H7 (cell line): ENCODE results near the gene DZIP1L. TPM values are rescaled to one million over a fixed set of nuclear protein-coding genes. Genes with fewer than 3 reads are reported as not detected.
"Not testable (repeated sequence)": the region's sequence is repeated elsewhere in the genome, so short reads cannot be mapped to it uniquely, and the experiment has no call there.

Experiments used
- DNase-seq: peaks from one replicate; pipeline ENCODE4 v3.0.0; 2012
- H3K27me3 ChIP-seq: 2 replicates; pipeline ENCODE4 v1.6.0; 2011; ENCODE audit warnings: mild to moderate bottlenecking, low read length; ENCODE audit not compliant: control insufficient read depth, insufficient read depth
- H3K36me3 ChIP-seq: replicated peaks from 2 replicates; pipeline ENCODE4 v1.5.1; 2011; ENCODE audit warnings: low read length; ENCODE audit not compliant: control insufficient read depth, insufficient read depth
- H3K4me3 ChIP-seq: 2 replicates; pipeline ENCODE4 v1.5.1; 2011; ENCODE audit warnings: low read depth, mild to moderate bottlenecking, control low read depth, low read length, moderate library complexity; ENCODE audit not compliant: insufficient read depth
- total RNA-seq: library from RNA; depleted of rRNA; stranded (reverse); fragments of >200 nt; shearing (Covaris generic); gene quantifications from 2 replicates; pipeline ENCODE4 v1.2.3, GENCODE V29; 2014

Gene DZIP1L
- total RNA-seq, 1 experiment from 2014 or later, result 10.7 TPM

DNA sequence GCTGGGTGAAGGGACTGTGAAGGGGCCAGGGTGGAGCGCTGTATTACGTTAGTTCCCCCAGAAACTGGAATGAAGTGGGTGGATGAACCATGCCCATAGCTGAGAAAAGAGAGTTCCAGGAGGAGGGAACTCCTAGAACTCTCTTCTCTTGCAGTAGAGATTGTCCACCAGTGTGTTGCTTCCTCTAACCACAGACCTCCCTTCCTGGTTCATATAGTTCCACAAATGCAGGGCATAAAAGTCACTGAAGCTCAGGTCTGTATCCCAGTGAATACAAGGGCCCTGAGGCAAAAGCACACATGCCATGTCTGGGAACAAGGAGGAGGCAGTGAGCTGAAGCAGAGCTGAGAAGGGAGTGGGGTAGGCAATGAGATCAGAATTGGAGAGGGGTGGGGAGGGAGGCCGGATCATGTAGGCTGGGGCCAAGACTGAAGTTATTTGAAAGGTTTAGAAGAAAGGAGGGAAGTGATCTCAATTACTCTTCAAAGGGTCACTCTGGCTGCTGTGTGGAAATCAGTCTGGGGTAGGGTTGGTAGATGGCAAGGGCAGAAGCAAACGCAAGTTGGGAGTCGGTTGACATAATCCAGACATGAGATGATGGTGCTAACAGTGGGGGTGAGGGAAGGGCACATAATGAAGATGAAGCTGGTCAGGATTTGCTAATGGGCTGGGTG, 10.3 kb upstream of the DZIP1L start:
- no peak for DNase-seq
- Histone ChIP-seq H3K4me3 (no peak overlapping the region), H3K27me3 (no peaks in the 10 kb centered on the region), H3K36me3 (no peaks in the 10 kb centered on the region)

DNA sequence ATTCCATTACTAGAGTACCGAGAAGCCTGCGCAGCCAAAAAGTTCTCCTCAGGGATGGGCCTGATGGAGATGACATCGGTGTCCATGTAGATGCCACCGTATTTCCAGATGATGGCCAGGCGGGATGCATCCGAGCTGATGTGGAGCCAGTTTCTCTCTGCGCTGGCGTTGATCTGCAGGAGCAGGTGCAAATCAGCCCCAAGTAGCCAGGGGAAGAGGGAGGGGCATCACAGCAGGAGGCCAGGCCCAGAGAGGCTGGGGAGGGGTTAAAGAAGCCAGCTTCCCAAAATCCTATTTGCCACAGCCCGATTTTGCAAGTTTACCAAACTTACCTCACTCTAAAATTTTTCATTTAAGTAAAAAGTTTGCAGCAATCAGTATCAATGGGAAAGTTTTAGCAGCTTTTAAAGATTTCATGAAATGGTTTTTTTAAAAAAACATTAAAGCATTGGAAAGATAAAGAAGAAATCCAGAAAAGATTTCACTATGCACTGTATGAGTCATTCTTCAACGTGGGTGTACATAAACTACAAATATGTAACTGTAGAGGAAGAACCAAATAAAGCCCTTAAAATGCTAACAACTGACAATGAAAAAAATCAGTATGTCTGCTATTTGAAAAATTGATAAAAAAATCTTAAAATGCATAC, 9.4 kb upstream of the DZIP1L start:
- Histone ChIP-seq H3K4me3 (no peak overlapping the region), H3K36me3 (no peaks in the 10 kb centered on the region), H3K27me3 (no peaks in the 10 kb centered on the region)
- DNase-seq, result peak; percentile 44

DNA sequence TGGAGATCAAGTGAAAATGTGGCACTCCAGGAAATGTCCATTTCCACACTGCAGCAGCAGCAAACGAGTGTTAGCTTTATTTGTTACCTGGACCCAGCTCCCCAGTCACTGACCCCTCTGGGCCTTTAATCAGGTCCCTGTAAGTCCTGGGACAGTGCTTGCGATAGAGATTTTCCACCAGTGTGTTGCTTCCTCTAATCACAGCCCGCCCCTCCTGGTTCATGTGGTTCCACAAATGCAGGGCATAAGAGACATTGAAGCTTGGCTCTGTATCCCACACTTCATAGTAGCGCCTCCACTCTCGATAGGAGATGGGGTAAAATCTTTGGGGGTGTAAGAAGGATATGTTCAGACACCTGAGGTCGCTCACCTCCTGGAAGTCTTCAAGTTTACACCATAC, 8.8 kb upstream of the DZIP1L start:
- H3K4me3 ChIP-seq, result no peak overlapping the region
- no peak for DNase-seq
- H3K27me3 ChIP-seq, result no peaks in the 10 kb centered on the region
- H3K36me3 ChIP-seq, result no peaks in the 10 kb centered on the region

DNA sequence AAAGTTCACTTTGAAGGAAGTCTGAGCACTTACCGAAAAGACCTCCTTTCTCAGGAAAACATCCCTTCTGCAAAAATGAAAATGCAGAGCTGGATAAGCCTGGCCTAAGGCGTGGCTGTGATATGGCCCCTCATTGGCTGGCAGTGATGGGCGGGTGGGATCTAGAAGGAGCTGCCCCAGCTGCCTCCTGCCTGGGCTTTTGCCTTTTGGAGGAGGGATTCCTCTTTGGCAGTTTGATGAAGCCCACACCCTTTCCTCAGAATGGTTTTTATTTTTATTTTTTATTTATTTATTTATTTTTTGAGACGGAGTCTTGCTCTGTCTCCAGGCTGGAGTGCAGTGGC, 4.0 kb upstream of the DZIP1L start:
- DNase-seq, result no peak
- no peaks in the 10 kb centered on the region for H3K36me3 ChIP-seq
- no peaks in the 10 kb centered on the region for H3K27me3 ChIP-seq

DNA sequence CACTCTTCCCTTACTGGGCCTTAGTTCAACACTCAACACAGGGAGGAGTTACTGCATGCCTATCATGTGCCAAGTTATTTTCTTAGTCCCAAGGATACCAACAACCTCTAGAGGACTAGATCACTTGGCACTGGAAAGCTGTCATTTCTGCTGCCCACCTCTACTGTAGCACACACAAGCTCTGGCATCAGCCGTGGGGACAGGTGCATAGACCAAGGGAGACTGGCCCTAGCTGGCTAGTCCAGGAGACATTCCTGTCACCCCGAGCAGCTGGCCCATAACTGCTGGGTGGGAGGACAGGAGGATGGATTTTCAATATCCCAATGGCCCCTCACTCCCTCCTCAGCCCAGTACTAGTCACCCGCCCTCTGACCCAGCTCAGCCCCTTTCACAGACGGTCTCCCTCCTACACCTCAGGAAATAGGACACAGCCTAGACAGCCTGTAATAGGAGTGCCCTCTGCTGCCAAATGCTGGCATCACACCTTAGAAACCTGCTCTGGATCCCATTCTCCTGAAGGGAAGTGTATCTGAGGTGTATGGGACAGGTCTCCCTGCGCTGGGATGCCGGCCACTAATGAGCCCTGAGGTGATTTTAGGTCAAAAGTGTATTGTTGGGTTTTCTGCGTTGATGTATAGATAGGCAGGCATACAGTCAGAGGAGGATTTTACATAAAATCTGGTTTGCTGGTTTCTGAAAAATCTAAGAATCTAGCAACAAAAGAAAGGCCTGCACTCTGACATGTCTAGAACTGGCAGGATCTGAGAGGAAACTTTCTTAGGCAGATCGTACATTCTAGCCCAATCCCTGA, 3.4 kb upstream of the DZIP1L start:
- peak; percentile 79 for DNase-seq
- no peak overlapping the region for H3K4me3 ChIP-seq
- H3K36me3 ChIP-seq, result no peaks in the 10 kb centered on the region
- no peaks in the 10 kb centered on the region for H3K27me3 ChIP-seq

More for the DNA sequence above, 4.0 kb upstream of the DZIP1L start:
- no peak overlapping the region for H3K4me3 ChIP-seq

DNA sequence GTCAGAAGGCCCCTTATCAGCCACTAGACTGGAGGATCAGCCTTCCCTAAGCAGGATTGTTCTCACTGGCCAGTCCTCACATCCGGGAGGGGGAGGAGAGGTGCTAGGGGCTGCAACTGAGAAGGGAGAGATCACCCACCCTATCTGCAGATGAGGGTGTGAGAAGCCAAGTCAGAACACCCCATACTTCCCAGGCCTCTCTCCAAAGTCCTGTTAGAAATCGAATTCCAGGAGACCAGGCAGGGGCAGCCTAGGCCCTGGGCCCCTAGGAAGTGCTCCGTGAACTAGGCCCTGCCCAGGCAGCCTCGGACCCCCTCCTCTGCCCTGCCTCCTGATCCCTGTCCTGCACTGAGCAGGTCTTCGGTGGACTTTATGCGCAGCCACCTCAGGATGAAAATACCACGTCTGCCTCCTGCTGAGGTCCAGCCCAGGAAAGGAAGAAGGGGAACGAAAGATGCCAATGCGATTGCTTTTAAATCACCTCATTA, 933 bp downstream of the DZIP1L start:
- Histone ChIP-seq H3K27me3 (no peaks in the 10 kb centered on the region), H3K36me3 (no peaks in the 10 kb centered on the region; the same call in 1 of the 2 replicates), H3K4me3 (peak overlapping the region; percentile 85)
- DNase-seq, result peak; percentile 61

DNA sequence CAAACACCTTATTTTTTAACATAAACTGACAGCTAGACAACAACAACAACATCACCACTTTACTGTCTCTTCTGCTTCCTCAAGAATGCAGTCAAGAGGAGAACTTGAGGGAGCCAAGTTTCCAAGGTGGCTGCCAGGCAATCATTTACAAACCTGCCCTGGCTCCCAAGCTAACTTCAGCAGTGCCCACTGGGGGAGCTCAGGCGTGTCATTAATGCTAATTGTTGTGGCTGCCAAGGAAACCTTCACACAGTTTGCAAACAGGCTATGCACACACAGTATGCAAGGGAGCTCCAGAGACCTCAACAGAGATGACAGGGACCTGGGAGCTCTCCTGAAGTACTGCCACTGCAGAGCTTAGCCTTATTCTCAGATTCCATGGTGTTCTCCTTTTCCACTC, 2.1 kb downstream of the DZIP1L start:
- peak; percentile 46 for DNase-seq
- no peak overlapping the region for H3K4me3 ChIP-seq
- no peaks in the 10 kb centered on the region for H3K27me3 ChIP-seq
- no peaks in the 10 kb centered on the region; the same call in 1 of the 2 replicates for H3K36me3 ChIP-seq

DNA sequence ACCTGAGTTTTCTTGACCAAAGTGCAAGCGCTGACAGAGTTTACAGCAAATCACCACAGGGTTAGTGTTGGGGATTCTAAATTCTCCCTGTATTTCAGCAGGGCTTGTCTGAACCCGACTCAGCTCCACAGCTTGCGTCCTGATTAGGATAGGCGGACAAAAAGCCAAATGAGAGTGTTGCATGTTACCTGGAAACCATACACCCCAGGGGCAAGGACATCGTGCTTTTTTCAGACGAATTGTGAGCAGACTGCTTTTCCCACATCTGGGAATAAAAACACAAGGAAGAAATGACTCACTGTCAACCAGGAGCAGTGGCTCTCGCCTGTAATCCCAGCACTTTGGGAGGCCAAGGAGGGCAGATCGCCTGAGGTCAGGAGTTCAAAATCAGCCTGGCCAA, 3.0 kb downstream of the DZIP1L start:
- DNase-seq, result no peak
- Histone ChIP-seq H3K27me3 (no peaks in the 10 kb centered on the region), H3K4me3 (no peak overlapping the region), H3K36me3 (no peaks in the 10 kb centered on the region; the same call in 1 of the 2 replicates)

DNA sequence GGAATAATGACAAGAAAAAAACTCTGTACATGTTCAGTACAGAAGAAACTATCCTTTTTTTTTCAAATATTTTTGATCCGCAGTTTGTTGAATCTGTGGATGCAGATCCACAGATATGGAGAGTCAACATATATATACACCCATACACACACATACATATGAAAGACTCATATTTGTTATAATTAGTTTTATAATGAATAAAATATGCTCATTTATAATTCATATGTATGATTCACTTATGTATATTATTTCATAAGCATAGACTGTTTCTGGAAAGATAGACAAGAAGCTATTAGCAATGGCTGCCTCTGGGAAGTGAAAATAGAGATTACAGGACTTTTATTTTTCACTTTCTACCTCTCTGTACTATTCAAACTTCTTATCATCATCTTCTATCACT, 9.8 kb downstream of the DZIP1L start:
- no peaks in the 10 kb centered on the region; the same call in 1 of the 2 replicates for H3K36me3 ChIP-seq

DNA sequence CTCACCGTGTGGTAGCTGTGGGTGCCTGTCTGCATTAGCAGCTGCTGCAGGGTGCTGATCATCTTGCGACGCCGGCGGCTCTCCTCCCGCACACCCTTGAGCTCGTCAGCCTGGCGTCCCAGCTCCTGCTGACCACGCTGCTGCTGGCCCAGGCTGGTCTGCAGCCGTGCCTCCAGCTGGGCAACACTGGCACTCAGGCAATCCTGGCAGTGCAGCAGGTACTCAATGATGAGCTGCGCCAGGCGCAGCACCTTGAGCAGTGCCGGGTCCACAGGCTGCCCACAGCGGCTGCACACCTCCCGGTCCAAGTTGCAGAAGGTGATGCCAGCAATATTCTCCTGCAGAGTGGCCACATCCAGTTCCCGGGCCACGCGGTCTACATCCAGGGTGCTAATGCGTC, 11.9 kb downstream of the DZIP1L start:
- Histone ChIP-seq H3K4me3 (no peak overlapping the region), H3K27me3 (no peaks in the 10 kb centered on the region), H3K36me3 (no peaks in the 10 kb centered on the region; the same call in 1 of the 2 replicates)
- DNase-seq, result no peak

More for the DNA sequence above, 9.8 kb downstream of the DZIP1L start:
- Histone ChIP-seq H3K4me3 (no peak overlapping the region), H3K27me3 (no peaks in the 10 kb centered on the region)
- no peak for DNase-seq

DNA sequence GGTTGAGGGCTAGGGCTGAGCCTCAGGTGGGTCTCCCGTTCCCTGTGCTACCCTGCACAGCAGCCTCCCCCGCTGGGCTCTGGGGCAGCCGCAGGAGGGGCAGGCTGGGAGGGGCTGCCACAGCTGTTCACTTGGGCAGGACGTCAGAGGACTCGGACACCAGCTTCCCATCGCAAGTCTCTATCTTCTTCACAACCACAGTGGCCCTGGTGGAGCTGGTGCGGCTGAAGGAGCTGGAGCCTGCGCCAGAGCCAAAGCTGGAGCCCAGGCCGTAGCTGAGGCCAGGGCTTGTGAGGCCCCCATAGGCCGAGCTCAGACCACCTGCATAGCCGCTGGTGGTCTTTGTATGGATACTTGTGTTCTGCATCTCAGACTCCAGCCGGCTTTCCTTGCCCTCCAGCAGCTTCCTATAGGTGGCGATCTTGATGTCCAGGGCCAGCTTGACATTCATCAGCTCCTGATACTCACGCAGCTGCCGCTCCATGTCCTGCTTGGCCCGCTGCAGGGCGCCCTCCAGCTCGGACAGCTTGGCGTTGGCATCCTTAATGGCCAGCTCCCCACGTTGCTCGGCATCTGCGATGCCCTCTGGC, 14.0 kb downstream of the DZIP1L start:
- not testable (repeated sequence) for H3K27me3 ChIP-seq, H3K36me3 ChIP-seq, H3K4me3 ChIP-seq
- peak; percentile 68 for DNase-seq

DNA sequence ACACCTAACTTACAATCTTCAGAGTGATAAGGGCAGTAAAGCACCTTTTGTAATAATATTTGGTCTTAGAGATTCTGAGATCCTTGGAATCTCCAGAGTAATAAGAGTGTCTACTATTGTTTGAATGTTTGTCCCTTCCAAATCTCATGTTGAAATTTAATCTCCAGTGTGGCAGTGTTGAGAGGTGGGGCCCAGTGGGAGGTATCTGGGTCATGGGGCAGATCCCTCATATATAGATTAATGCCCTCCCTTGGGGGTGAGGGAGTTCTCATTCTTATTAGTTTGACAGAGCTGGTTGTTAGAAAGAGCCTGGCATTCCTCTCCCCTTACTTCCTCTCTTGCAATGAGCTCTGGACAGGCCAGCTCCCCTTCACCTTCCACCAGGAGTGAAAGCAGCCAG, 16.0 kb downstream of the DZIP1L start:
- no peak for DNase-seq
- Histone ChIP-seq H3K36me3 (no peaks in the 10 kb centered on the region; the same call in none of the 2 replicates), H3K4me3 (no peak overlapping the region), H3K27me3 (no peaks in the 10 kb centered on the region)

DNA sequence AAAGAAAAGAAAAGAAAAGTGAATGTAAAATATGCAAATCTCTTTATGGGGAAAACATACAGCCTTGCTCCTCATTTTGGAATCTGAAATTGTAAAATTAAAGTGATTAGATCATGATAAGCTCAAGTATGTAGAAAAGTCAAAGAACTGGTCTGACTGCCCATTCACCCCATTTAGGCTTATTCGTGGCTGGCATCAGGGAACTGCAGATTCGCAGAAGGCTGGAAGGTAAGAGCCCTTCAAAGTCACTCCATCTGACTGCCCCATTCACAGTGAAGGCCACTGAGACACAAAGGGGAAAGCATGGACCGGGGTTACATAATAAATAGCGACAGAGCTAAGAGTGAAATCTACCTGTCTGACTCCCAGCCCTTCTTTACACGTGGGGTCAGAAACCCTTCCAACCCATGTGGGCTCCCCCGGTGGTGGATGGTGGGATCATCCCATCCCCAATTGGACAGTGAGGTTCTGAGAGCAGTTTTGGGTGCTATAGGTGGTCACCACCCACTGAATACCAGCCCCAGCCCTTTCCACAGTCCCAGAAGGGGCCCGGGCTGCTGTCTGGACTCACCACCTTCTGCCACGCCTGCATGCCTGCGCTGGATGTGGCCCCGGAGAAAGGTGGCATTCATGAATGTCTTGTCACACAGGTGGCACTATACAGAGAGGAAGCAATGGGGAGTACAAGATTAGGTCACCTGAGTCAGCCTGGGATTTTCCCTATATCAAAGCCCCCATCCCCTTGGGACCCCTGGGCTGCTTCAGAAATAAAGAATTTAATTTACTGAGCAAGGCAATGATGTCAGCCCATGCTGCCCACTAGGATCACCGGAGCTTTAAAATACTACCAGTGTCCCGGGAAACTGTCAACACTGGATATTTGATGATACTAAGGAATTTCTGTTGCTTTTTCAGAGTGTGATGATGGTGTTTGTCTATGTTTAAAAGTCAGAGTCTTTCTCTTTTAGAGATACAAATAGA, 17.9 kb downstream of the DZIP1L start:
- DNase-seq, result peak; percentile 86
- Histone ChIP-seq H3K36me3 (no peaks in the 10 kb centered on the region; the same call in none of the 2 replicates), H3K4me3 (no peak overlapping the region), H3K27me3 (no peaks in the 10 kb centered on the region)
